ENCODE data around the gene CRACR2B. TPM values are rescaled to one million over a fixed set of nuclear protein-coding genes. Genes with fewer than 3 reads are reported as not detected.

The CRACR2B gene
- total and polyA plus RNA-seq, 2 of the 13 experiments (the other 11 are each of a cell fraction or from before 2014, with no cell fraction given): 14.9 to 21.0 TPM

DNA sequence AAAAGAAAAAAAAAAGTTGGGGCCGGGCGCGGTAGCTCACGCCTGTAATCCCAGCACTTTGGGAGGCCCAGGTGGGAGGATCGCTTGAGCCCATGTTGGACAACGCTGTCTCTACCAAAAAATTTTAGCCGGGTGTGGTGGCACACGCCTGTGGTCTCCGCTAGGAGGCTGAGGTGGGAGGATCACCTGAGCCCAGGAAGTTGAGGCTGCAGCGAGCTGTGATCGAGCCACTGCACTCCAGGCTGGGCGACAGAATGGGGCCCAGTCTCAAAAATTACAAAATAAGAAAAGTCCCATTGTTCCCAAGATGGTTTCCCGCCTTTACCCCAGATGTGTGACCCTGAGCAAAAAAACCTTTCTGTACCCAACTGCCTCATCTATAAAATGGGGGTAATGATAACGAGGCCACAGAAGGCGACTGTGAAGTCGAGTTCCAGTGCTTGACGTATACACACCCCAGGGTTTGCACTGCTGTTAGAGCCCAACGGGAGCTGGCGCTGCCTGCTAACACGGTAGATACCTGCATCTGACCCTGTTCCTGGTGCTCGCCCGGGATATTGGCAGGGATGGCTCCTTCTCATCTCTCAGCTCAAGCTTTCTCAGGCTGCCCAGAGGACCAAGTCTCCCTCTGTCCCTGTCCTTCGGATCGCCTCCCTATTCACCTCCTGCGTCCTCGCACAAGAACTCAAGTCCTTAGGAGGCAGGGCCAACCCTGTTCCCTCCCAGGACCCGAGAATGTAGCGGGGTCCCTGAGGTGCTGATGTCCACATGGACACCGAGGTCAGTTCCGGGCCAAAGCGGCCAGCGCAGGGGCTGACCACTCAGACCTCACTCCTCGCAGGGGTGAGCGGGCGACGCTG, 19.1 kb upstream of the CRACR2B start (continued):
- TF ChIP-seq, protein P1, sequence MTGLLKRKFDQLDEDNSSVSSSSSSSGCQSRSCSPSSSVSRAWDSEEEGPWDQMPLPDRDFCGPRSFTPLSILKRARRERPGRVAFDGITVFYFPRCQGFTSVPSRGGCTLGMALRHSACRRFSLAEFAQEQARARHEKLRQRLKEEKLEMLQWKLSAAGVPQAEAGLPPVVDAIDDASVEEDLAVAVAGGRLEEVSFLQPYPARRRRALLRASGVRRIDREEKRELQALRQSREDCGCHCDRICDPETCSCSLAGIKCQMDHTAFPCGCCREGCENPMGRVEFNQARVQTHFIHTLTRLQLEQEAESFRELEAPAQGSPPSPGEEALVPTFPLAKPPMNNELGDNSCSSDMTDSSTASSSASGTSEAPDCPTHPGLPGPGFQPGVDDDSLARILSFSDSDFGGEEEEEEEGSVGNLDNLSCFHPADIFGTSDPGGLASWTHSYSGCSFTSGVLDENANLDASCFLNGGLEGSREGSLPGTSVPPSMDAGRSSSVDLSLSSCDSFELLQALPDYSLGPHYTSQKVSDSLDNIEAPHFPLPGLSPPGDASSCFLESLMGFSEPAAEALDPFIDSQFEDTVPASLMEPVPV (CRISPR knock-in tag; IDR thresholded peaks at IDR 0.05): no peak
- peak; percentile 17; the same call in 1 of the 2 replicates for TF ChIP-seq ZNF460 (CRISPR knock-in tag; IDR thresholded peaks at IDR 0.05; ENCODE audit: borderline replicate concordance)
- TF ChIP-seq AGO1 (IDR thresholded peaks at IDR 0.05; ENCODE audit: low read depth, low read length, poor library complexity, severe bottlenecking): no peak
- no peak for TF ChIP-seq ZNF780A (CRISPR knock-in tag; IDR thresholded peaks at IDR 0.05)
- TF ChIP-seq ZNF75D (CRISPR knock-in tag; IDR thresholded peaks at IDR 0.05; ENCODE audit: borderline replicate concordance): no peak
- TF ChIP-seq, protein P2, sequence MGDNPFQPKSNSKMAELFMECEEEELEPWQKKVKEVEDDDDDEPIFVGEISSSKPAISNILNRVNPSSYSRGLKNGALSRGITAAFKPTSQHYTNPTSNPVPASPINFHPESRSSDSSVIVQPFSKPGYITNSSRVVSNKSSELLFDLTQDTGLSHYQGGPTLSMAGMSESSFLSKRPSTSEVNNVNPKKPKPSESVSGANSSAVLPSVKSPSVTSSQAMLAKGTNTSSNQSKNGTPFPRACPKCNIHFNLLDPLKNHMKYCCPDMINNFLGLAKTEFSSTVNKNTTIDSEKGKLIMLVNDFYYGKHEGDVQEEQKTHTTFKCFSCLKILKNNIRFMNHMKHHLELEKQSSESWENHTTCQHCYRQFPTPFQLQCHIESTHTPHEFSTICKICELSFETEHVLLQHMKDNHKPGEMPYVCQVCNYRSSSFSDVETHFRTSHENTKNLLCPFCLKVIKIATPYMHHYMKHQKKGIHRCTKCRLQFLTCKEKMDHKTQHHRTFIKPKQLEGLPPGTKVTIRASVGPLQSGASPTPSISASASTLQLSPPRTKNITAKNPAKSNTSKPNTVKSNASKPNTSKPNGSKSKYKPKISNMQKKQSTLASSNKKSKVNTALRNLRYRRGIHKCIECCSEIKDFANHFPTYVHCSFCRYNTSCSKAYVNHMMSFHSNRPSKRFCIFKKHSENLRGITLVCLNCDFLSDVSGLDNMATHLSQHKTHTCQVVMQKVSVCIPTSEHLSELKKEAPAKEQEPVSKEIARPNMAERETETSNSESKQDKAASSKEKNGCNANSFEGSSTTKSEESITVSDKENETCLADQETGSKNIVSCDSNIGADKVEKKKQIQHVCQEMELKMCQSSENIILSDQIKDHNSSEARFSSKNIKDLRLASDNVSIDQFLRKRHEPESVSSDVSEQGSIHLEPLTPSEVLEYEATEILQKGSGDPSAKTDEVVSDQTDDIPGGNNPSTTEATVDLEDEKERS (CRISPR knock-in tag; IDR thresholded peaks at IDR 0.05): no peak
- TF ChIP-seq, protein P3, sequence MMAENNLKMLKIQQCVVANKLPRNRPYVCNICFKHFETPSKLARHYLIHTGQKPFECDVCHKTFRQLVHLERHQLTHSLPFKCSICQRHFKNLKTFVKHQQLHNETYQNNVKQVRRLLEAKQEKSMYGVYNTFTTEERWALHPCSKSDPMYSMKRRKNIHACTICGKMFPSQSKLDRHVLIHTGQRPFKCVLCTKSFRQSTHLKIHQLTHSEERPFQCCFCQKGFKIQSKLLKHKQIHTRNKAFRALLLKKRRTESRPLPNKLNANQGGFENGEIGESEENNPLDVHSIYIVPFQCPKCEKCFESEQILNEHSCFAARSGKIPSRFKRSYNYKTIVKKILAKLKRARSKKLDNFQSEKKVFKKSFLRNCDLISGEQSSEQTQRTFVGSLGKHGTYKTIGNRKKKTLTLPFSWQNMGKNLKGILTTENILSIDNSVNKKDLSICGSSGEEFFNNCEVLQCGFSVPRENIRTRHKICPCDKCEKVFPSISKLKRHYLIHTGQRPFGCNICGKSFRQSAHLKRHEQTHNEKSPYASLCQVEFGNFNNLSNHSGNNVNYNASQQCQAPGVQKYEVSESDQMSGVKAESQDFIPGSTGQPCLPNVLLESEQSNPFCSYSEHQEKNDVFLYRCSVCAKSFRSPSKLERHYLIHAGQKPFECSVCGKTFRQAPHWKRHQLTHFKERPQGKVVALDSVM (CRISPR knock-in tag; IDR thresholded peaks at IDR 0.05): peak; percentile 98
- no peak; the same call in 1 of the 2 replicates for TF ChIP-seq ZNF776 (CRISPR knock-in tag; IDR thresholded peaks at IDR 0.05)
- no peak for TF ChIP-seq ZNF713 (CRISPR knock-in tag; IDR thresholded peaks at IDR 0.05)
- TF ChIP-seq CHD4 (IDR thresholded peaks at IDR 0.05; ENCODE audit: borderline replicate concordance, low read length): no peak
- TF ChIP-seq, protein P4, sequence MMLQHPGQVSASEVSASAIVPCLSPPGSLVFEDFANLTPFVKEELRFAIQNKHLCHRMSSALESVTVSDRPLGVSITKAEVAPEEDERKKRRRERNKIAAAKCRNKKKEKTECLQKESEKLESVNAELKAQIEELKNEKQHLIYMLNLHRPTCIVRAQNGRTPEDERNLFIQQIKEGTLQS (CRISPR knock-in tag; IDR thresholded peaks at IDR 0.05): no peak
- no peak for TF ChIP-seq NFYC (CRISPR knock-in tag; IDR thresholded peaks at IDR 0.05)
- no peak for TF ChIP-seq PAWR (CRISPR knock-in tag; IDR thresholded peaks at IDR 0.05; ENCODE audit: borderline replicate concordance)

Data from HepG2 (cell line).